ENCODE data around the gene ZNF544.
"Not testable (repeated sequence)": the region's sequence is repeated elsewhere in the genome, so short reads cannot be mapped to it uniquely, and the experiment has no call there.

ZNF544 gene

GRCh38 chr19:58305932-58306323 lies 77.2 kb downstream of the ZNF544 start:
- no peak for DNase-seq

- DNase-seq, result no peak
Observed at GRCh38 chr19:58307736-58308135, 79.0 kb downstream of the ZNF544 start.

- not testable (repeated sequence) for DNase-seq
Observed at GRCh38 chr19:58310685-58311084, 82.0 kb downstream of the ZNF544 start.

GRCh38 chr19:58311345-58311865 lies 82.7 kb downstream of the ZNF544 start:
- no peak for DNase-seq

Measured in NCI-H187 (cell line).